Keratinocyte (primary cell): ENCODE results near the gene KIFC1. TPM values are rescaled to one million over a fixed set of nuclear protein-coding genes. Genes with fewer than 3 reads are reported as not detected.
A peak's percentile ranks its signal among the peaks of the same experiment; 100 is the strongest.
"Not testable (repeated sequence)": the region's sequence is repeated elsewhere in the genome, so short reads cannot be mapped to it uniquely, and the experiment has no call there.

Experiments used
- DNase-seq: peaks from one replicate; pipeline ENCODE4 v3.0.0-alpha.2; 2011; ENCODE audit warnings: low read depth, missing footprints, low spot score
- FAIRE-seq: peaks from 2 replicates; lab custom pipeline; 2011; peaks lifted over from hg19 to GRCh38; lab: Jason Lieb, UNC
- H2AFZ ChIP-seq: 2 replicates; pipeline ENCODE4 v1.6.0; 2012; ENCODE audit warnings: low read length, control low read depth, inconsistent platforms; ENCODE audit not compliant: control insufficient read depth
- H3K27ac ChIP-seq: 2 replicates; pipeline ENCODE4 v1.5.1; 2011; ENCODE audit warnings: low read length; ENCODE audit not compliant: control insufficient read depth, insufficient read depth
- H3K27me3 ChIP-seq: 3 replicates; pipeline ENCODE4 v1.6.0; 2011; ENCODE audit warnings: low read length; ENCODE audit not compliant: control insufficient read depth, insufficient read depth; ENCODE audit errors: extremely low read depth
- H3K36me3 ChIP-seq, 2 experiments: 2 replicates in 1 of 2; 3 replicates in 1 of 2; pipeline ENCODE4 v1.5.1; 2011; ENCODE audit warnings: low read length in 2 of 2, mild to moderate bottlenecking in 1 of 2; ENCODE audit not compliant: control insufficient read depth in 2 of 2, insufficient read depth in 2 of 2; ENCODE audit errors: extremely low read depth in 1 of 2
- H3K4me1 ChIP-seq: 3 replicates; pipeline ENCODE4 v1.5.1; 2011; ENCODE audit warnings: low read length; ENCODE audit not compliant: control insufficient read depth, insufficient read depth; ENCODE audit errors: extremely low read depth
- H3K4me2 ChIP-seq: 3 replicates; pipeline ENCODE4 v1.6.0; 2011; ENCODE audit warnings: low read depth, low read length; ENCODE audit not compliant: control insufficient read depth, insufficient read depth; ENCODE audit errors: extremely low read depth
- H3K4me3 ChIP-seq, 3 experiments: fragments of 200-600 bp in 1 of 3; sonication (generic) in 1 of 3; 2 replicates in 2 of 3; 3 replicates in 1 of 3; pipeline ENCODE4 v1.5.1; 2011 to 2016; ENCODE audit warnings: low read length in 3 of 3, mild to moderate bottlenecking in 3 of 3, control low read depth in 2 of 3, inconsistent platforms in 1 of 3, low read depth in 1 of 3, mixed read lengths in 1 of 3, mixed run types in 1 of 3, moderate library complexity in 1 of 3; ENCODE audit not compliant: control insufficient read depth in 2 of 3, insufficient read depth in 2 of 3; ENCODE audit errors: extremely low read depth in 1 of 3
- H3K79me2 ChIP-seq: 2 replicates; pipeline ENCODE4 v1.6.0; 2012; ENCODE audit warnings: low read length; ENCODE audit not compliant: control insufficient read depth, insufficient read depth
- H3K9ac ChIP-seq: 3 replicates; pipeline ENCODE4 v1.6.0; 2011; ENCODE audit warnings: low read length; ENCODE audit not compliant: control insufficient read depth, insufficient read depth; ENCODE audit errors: extremely low read depth
- H3K9me1 ChIP-seq: 3 replicates; pipeline ENCODE4 v1.6.0; 2011; ENCODE audit warnings: low read length; ENCODE audit not compliant: control insufficient read depth, insufficient read depth; ENCODE audit errors: extremely low read depth
- H3K9me3 ChIP-seq: 2 replicates; pipeline ENCODE4 v1.5.1; 2012; ENCODE audit warnings: low read depth, low read length; ENCODE audit not compliant: control insufficient read depth
- H4K20me1 ChIP-seq: 3 replicates; pipeline ENCODE4 v1.6.0; 2011; ENCODE audit warnings: low read length; ENCODE audit not compliant: control insufficient read depth, insufficient read depth; ENCODE audit errors: extremely low read depth
- EZH2 ChIP-seq: IDR thresholded peaks from one replicate; pipeline ENCODE4 v1.6.1; 2012; ENCODE audit warnings: inconsistent platforms, mild to moderate bottlenecking, low read length, moderate library complexity
- dilution Hi-C: fragments of 300-500 bp; cut with MboI; formaldehyde crosslinking; loops from one replicate; pipeline ENCODE4 v1.7.0; 2020; ENCODE audit warnings: low sequenced_read_pairs; ENCODE audit not compliant: extremely low pct_ligation_motif_present
- polyA minus RNA-seq, 3 experiments: library from RNA; depleted of rRNA, polyadenylated mRNA; stranded (reverse); fragments of >200 nt; gene quantifications; 1 replicate in 1 of 3; 2 replicates in 1 of 3; 3 replicates in 1 of 3; pipeline ENCODE4 v1.2.3, GENCODE V29; 2011
- polyA plus RNA-seq, 5 experiments: library from polyadenylated mRNA; depleted of rRNA in 3 of 5; stranded (reverse) in 3 of 5; stranded (forward) in 1 of 5; unstranded in 1 of 5; fragments of >200 nt; gene quantifications; 1 replicate in 1 of 5; 2 replicates in 3 of 5; 3 replicates in 1 of 5; pipeline versions ENCODE4 v1.2.1 to v1.2.3, GENCODE V29; 2011 to 2012; ENCODE audit warnings: missing spikeins in 2 of 5, low read depth in 1 of 5, low replicate concordance in 1 of 5
- TF ChIP-seq, protein P1 (sequence below), 3 experiments: IDR thresholded peaks in 1 of 3; conservative IDR thresholded peaks in 1 of 3; optimal IDR thresholded peaks in 1 of 3; 2 replicates in 2 of 3; 3 replicates in 1 of 3; pipeline versions ENCODE3 to v1.5.1; 2011; ENCODE audit warnings: low read length in 3 of 3, mild to moderate bottlenecking in 3 of 3, moderate library complexity in 2 of 3, control low read depth in 1 of 3, inconsistent platforms in 1 of 3; ENCODE audit not compliant: insufficient read depth in 2 of 3; ENCODE audit errors: extremely low read depth in 1 of 3

The KIFC1 gene, protein sequence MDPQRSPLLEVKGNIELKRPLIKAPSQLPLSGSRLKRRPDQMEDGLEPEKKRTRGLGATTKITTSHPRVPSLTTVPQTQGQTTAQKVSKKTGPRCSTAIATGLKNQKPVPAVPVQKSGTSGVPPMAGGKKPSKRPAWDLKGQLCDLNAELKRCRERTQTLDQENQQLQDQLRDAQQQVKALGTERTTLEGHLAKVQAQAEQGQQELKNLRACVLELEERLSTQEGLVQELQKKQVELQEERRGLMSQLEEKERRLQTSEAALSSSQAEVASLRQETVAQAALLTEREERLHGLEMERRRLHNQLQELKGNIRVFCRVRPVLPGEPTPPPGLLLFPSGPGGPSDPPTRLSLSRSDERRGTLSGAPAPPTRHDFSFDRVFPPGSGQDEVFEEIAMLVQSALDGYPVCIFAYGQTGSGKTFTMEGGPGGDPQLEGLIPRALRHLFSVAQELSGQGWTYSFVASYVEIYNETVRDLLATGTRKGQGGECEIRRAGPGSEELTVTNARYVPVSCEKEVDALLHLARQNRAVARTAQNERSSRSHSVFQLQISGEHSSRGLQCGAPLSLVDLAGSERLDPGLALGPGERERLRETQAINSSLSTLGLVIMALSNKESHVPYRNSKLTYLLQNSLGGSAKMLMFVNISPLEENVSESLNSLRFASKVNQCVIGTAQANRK
- polyA plus RNA-seq (5.7 to 20.0 TPM (median 17.3 TPM) in 3 replicates), polyA minus RNA-seq (5.1 to 15.2 TPM (median 13.9 TPM) in 3 replicates)
- polyA plus RNA-seq (2011; ENCODE audit: low read depth) = 0.61 TPM
- 3.5 and 5.2 TPM in 2 replicates for polyA plus RNA-seq (2011; cell fraction: cytosol; rRNA removed)
- polyA plus RNA-seq (2011; cell fraction: nucleus; rRNA removed) = 6.6 and 7.9 TPM in 2 replicates
- polyA plus RNA-seq (2012; ENCODE audit: low replicate concordance) = 0.31 and 16.9 TPM in 2 replicates
- polyA minus RNA-seq (2011; cell fraction: cytosol; rRNA and poly(A)+ RNA removed) = 5.8 TPM
- polyA minus RNA-seq (2011; cell fraction: nucleus; rRNA and poly(A)+ RNA removed) = 4.7 and 5.0 TPM in 2 replicates

DNA sequence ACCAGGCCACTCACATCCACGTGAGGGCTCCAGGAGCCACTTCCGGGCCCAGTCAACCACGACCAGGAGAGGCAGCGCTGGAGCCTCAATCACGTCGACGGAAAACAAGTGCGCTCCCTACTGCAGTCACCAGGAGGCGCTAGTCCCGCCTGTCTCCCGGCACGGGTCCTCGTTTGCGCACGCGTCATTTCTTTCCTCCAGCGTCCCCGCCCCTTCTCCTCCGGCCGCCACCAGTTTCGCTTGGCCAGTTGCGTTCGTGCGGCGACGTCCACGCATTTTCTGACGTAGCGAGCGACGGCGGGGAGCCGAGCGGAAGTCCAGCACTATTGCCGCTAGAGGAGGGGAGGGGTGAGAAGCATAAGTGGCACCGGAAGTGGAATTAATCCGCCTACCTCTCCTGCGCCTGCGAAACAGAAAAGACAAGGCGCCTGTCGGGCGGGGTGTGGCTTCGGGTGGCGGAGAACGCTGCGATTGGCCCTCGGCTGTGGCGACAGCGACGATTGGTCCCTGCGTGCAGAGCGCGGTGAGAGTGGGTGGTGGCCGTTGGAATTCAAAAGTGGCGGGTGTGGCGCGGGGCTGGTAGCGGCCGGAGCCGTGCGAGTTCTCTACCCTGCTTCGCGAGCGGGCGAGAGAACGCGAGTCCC, at the start of gene KIFC1:
KIFC1 (plus strand) TSS at position 546 of the 644 bp plus-strand sequence. CDS start 163 bp downstream, outside the sequence.
- Histone ChIP-seq H3K36me3 (peaks cover 0 to 3% of the 10 kb centered on the region in 2 experiments), H2AFZ (peak within 1 kb of the TSS; percentile 92), H3K79me2 (peaks cover 46% of the 10 kb centered on the region), H3K9me1 (no peaks in the 10 kb centered on the region), H3K9me3 (no peaks in the 10 kb centered on the region), H3K4me3 (peak within 1 kb of the TSS; percentile 50 to 94 (median 84)), H3K27me3 (no peaks in the 10 kb centered on the region), H3K27ac (peak within 1 kb of the TSS; percentile 94), H3K9ac (peak within 1 kb of the TSS; percentile 75), H4K20me1 (no peaks in the 10 kb centered on the region), H3K4me1 (peaks cover 30% of the 10 kb centered on the region), H3K4me2 (peak within 1 kb of the TSS; percentile 78)
- dilution Hi-C loops = no loop called here
- TF ChIP-seq EZH2 = no peak
- TF ChIP-seq, protein P1, sequence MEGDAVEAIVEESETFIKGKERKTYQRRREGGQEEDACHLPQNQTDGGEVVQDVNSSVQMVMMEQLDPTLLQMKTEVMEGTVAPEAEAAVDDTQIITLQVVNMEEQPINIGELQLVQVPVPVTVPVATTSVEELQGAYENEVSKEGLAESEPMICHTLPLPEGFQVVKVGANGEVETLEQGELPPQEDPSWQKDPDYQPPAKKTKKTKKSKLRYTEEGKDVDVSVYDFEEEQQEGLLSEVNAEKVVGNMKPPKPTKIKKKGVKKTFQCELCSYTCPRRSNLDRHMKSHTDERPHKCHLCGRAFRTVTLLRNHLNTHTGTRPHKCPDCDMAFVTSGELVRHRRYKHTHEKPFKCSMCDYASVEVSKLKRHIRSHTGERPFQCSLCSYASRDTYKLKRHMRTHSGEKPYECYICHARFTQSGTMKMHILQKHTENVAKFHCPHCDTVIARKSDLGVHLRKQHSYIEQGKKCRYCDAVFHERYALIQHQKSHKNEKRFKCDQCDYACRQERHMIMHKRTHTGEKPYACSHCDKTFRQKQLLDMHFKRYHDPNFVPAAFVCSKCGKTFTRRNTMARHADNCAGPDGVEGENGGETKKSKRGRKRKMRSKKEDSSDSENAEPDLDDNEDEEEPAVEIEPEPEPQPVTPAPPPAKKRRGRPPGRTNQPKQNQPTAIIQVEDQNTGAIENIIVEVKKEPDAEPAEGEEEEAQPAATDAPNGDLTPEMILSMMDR (optimal IDR thresholded peaks at IDR 0.05 in 1 of 3, IDR thresholded peaks at IDR 0.05 in 1 of 3, conservative IDR thresholded peaks at IDR 0.05 in 1 of 3; ENCODE audit: extremely low read depth in 1 of 3, insufficient read depth in 2 of 3, low read length in 3 of 3) = peak; percentile 98 to 99 (median 98)
- DNase-seq (peak; percentile 98), FAIRE-seq (peak; percentile 83)

DNA sequence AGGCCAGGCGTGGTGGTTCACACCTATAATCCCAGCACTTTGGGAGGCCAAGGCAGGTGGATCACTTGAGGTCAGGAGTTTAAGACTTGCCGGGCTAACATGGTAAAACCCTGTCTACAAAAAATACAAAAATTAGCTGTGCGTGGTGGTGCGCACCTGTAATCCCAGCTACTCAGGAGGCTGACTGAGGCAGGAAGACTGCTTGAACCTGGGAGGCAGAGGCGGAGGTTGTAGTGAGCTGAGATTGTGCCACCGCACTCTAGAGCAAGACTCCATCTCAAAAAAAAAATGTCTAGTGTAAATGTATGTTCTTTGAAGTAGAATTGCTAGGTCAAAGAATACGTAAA, 48.0 kb upstream of the KIFC1 start:
- H3K79me2 ChIP-seq, FAIRE-seq, H3K27me3 ChIP-seq, H2AFZ ChIP-seq, dilution Hi-C loops, H3K9me1 ChIP-seq, H4K20me1 ChIP-seq, H3K4me3 ChIP-seq, H3K9me3 ChIP-seq, H3K9ac ChIP-seq, H3K36me3 ChIP-seq, H3K27ac ChIP-seq, DNase-seq, H3K4me1 ChIP-seq, H3K4me2 ChIP-seq: not testable (repeated sequence)
